Stimulated activated CD8-positive, alpha-beta memory T cell treated with anti-CD3 and anti-CD28 coated beads, Interleukin-15, amount 100 ng/mL, for 4 hours (primary cell): ENCODE data around the gene FAM131B.

Experiments
- DNase-seq, 2 donors: peaks; one replicate each; pipeline ENCODE4 v3.0.0-alpha.2; 2020; ENCODE audit warnings: low read depth in 2 of 2

The FAM131B gene

GRCh38 chr7:143359771-143360353, 2.7 kb downstream of the FAM131B start:
- no peak for DNase-seq

DNA sequence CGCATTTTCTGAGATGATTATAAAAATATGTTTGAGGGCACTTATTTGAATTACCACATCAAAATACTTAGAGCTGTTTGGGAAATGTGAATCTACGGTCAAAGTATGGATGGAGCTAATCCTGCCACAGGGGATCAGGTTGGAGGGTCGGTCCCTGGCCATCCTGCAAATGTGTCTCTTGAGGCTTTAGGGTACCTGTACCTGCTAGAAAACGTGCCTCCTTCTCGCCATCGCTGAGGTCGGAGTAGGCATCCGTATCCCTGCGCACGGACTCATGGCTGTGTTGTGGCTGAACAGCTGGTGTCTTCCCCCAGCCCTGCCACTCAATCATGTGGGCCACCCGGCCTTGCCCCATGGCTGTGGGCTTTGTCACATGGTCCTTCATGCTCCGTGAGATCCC, 3.9 kb downstream of the FAM131B start:
- no peak for DNase-seq

DNA sequence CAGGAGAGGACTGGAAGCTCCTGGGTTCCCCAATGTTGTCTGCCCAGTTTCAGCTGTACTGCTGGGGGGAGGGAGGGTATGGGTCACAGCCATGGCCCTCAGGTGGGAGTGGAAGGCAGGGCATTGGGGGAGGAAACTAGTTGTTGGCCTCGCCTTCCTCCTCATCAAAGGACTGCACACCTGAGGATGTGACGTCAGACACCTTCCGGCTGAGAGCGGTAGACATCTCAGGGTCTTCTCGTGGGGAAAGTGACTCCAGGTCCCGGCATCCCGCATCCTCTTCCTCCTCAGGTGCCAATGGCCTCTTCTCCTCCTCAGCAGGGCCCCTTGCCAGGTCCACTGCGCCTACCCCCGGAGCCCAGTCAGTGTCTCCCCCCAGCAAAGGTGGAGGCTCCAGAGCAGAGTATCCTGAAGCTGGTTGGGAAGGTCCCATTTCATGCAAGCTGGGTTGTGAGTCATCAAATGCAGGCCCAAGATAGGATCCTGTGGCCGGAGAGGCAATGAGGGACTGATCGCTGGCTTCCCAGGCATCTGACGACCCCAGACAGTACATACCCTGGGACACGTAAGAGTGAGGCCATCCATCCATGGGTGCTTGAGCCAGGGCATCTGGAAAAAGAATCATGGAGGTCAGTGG, 6.0 kb downstream of the FAM131B start:
- no peak for DNase-seq

GRCh38 chr7:143355450-143356385, 6.8 kb downstream of the FAM131B start:
- DNase-seq: no peak

- DNase-seq: no peak
Observed at GRCh38 chr7:143354965-143355364, 7.5 kb downstream of the FAM131B start.

GRCh38 chr7:143354376-143354775, 8.1 kb downstream of the FAM131B start:
- no peak for DNase-seq

GRCh38 chr7:143352531-143353002, 9.9 kb downstream of the FAM131B start:
- DNase-seq: no peak

DNA sequence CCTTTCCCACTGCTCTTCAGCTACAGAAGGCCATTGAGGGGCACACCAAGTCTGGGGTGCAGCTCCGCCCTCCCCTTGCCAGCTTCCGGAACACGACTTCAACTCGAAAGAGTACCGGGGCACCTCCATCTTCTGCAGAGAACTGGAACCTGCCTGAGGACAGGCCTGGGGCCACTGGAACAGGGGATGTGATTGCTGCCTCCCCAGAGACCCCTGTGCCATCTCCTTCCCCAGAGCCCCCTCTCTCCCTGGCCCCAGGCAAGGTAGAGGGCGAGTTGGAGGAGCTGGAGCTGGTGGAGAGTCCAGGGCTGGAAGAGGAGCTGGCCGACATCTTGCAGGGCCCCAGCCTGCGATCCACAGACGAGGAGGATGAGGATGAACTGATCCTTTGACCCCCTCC, 10.9 kb downstream of the FAM131B start:
- DNase-seq: no peak

GRCh38 chr7:143351060-143351459, 11.5 kb downstream of the FAM131B start:
- DNase-seq: no peak

- no peak for DNase-seq
Observed at GRCh38 chr7:143347950-143348349, 14.6 kb downstream of the FAM131B start.

DNA sequence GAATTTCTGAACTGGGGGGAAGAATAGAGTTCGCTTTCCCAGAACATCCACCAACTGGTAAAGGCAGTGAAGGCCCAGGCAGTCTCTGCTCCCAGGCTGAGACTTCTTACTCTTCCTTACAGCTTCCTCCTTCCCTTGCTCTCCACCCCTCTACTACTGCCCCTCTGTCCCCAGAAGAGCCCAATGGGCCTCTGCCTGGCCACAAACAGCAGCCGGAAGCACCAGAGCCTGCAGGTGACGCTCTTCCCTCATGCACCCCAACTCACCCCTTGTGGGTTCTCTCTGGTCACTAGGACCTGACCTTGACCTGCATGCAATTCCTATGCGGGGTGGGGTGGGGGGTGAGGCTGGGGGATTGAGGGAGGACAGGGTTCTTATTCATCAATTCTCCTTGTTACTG, 16.5 kb downstream of the FAM131B start:
- DNase-seq: no peak

- DNase-seq: peak; percentile 37
Observed at GRCh38 chr7:143345428-143345900, 17.0 kb downstream of the FAM131B start.

DNA sequence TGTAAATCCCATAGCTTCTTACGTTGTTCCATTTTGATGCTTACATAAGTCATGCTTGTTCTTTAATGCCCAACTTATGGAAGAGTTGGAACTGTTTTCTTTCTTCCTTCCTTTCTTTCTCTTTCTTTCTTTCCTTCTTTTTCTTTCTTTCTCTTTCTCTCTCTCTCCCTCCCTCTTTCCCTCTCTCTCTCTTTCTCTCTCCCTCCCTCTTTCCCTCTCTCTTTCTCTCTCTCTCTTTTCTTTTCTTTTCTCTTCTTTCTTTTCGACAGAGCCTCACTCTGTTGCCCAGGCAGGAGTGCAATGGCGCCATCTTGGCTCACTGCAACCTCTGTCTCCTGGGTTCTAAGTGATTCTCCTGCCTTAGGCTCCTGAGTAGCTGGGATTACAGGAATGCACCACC, 18.9 kb downstream of the FAM131B start:
- DNase-seq: no peak

GRCh38 chr7:143341842-143342241, 20.7 kb downstream of the FAM131B start:
- no peak for DNase-seq

- DNase-seq: no peak
Observed at GRCh38 chr7:143337216-143337615, 25.3 kb downstream of the FAM131B start.

DNA sequence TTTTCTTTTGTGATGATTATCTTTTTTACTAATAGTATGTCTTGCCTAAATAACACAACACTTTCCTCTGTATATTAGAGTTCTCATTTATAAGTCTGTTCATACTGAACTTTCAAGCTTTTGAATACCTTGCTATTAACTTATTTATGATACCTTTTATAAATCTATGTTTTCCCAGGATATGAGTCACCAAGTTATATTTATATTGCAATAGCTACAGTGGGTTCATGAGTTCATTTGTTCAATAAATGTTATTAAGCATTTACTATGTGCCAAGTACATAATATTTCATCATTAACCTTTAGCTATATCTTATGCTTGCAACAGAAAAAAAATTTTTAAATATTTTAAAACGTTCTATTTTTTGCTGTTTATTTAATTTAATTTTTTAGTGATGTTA, 28.3 kb downstream of the FAM131B start:
- no peak for DNase-seq

GRCh38 chr7:143331179-143331801, 31.2 kb downstream of the FAM131B start:
- DNase-seq: no peak

GRCh38 chr7:143329471-143330170, 32.9 kb downstream of the FAM131B start:
- DNase-seq: no peak

DNA sequence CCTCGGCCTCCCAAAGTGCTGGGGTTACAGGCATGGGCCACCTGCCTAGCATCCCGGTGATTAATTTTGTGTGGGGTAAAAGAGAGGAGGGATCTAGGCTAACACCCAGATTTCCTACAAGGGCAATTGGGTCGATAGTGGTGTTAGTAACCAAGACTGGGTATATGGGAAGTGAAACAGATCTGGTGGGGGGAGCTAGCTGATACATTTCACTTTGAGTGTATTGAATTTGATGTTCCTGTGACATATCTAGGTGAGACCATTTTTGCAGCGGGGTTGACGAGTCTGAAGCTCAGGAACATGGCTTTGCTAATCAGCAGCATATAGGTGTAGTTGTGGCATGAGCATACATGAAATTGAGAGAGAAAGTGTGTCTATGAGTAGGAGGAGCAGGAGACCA, 34.6 kb downstream of the FAM131B start:
- no peak for DNase-seq

- DNase-seq: no peak
Observed at GRCh38 chr7:143325240-143325639, 37.3 kb downstream of the FAM131B start.

DNA sequence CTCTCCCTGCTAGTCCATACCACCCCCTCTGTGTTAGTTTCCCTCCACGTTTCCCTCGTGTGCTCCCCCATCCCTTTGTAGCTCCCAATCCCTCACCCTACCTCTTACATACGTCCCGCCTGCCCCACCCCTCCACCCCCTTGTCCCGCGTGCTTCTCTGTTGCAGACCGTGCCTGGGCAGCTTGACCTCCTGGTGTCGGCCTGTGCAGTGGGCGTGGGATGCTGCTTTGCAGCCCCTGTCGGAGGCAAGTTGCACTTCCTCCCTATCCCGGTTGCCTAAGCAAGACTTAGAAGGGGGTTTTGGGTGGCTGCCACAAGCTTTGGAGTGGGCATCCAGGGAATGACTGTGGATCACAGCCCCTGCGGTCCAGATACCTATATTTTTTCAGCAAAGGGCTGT, 38.9 kb downstream of the FAM131B start:
- no peak for DNase-seq
